ENCODE results near the gene KCNC4.

DNA sequence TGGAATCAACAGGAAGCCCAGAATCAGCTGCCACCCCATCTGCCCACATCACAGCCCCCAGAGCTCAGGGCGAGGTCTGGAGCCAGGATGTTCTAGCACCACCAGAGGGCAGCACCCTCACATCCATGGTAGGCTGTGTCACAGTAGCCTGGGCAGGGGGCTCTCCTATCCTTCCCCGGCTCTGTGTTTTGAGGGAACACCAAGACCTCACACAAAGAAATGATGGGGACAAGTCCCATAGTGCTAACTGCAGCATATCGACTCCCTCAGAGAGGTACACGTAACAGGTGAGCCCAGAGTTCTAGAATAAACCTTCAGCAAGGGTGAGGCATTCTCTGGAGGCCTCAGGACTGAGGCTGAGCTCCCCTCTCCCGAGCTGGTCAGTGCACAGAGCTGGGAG lies 2.3 kb upstream of the KCNC4 start:
- TF ChIP-seq, protein P1, sequence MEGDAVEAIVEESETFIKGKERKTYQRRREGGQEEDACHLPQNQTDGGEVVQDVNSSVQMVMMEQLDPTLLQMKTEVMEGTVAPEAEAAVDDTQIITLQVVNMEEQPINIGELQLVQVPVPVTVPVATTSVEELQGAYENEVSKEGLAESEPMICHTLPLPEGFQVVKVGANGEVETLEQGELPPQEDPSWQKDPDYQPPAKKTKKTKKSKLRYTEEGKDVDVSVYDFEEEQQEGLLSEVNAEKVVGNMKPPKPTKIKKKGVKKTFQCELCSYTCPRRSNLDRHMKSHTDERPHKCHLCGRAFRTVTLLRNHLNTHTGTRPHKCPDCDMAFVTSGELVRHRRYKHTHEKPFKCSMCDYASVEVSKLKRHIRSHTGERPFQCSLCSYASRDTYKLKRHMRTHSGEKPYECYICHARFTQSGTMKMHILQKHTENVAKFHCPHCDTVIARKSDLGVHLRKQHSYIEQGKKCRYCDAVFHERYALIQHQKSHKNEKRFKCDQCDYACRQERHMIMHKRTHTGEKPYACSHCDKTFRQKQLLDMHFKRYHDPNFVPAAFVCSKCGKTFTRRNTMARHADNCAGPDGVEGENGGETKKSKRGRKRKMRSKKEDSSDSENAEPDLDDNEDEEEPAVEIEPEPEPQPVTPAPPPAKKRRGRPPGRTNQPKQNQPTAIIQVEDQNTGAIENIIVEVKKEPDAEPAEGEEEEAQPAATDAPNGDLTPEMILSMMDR (conservative IDR thresholded peaks at IDR 0.05 in 1 of 2, IDR thresholded peaks at IDR 0.05 in 1 of 2; ENCODE audit: low read depth in 1 of 2, low read length in 2 of 2), result peak; percentile 90 to 93
- TF ChIP-seq EZH2 (IDR thresholded peaks at IDR 0.05; ENCODE audit: low read length, missing control alignments), result no peak
